ENCODE results near the gene MTA3.
A peak's percentile ranks its signal among the peaks of the same experiment; 100 is the strongest.
"Not testable (repeated sequence)": the region's sequence is repeated elsewhere in the genome, so short reads cannot be mapped to it uniquely, and the experiment has no call there.

MTA3 gene

GRCh38 chr2:42567806-42568400, 529 bp upstream of the MTA3 start:
- DNase-seq, result peak; percentile 52

DNA sequence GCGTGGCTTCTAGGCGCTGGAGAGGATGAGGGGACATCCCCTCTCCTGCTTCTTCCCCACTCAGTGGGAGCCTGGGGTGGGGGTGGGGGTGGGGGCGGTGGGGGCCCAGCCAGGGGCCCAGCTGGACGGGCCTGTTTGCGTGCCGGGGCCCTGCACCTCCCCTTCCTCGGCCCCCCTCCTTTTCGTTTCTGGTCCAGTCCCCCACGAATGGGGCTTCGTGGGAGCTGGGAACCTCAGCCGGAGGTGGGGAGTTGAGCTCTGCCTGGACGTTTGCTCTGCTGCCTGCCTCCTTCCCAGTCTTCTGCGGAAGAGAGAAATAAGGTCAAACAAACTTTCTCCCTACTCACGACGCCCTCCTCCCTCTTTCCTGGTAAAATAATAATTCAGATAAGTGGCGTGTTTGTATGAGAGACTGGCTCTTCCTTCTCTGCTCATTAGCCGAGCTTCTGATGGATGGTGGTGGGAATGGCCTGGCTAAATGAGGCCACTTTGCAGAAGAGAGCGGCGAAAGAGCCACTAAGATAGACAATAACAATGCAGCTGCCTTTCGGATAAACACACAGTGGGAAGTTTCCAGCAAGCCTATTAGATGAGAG, 782 bp downstream of the MTA3 start:
- peak; percentile 40 for DNase-seq

- no peak for DNase-seq
Observed at GRCh38 chr2:42569883-42570282, 1.5 kb downstream of the MTA3 start.

DNA sequence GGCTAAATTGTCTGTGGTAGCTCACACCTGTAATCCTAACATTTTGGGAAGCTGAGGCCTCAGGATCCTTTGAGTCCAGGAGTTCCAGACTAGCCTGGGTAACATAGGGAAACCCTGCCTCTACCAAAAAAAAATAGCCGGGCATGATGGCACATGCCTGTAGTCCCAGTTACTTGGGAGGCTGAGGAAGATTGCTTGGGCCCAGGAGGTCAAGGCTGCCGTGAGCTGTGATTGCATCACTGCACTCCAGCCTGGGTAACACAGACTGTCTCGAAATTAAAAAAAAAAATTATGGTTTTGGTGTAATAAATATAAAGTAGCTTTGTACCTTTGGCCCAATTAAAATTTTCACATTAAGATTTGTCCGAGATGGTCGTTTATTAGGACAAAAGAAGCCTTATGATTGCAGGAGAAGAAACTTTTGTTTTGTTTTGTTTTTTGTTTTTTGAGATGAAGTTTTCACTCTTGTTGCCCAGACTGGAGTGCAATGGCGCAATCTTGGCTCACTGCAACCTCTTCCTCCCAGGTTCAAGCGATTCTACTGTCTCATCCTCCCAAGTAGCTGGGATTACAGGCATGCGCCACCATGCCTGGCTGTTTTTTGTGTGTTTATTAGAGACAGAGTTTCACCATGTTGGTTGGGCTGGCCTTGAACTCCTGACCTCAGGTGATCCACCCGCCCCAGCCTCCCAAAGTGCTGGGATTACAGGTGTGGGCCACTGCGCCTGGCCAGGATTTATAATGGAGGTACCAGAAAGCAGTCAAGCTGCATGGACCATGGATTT, 4.1 kb downstream of the MTA3 start:
- no peak for DNase-seq

DNA sequence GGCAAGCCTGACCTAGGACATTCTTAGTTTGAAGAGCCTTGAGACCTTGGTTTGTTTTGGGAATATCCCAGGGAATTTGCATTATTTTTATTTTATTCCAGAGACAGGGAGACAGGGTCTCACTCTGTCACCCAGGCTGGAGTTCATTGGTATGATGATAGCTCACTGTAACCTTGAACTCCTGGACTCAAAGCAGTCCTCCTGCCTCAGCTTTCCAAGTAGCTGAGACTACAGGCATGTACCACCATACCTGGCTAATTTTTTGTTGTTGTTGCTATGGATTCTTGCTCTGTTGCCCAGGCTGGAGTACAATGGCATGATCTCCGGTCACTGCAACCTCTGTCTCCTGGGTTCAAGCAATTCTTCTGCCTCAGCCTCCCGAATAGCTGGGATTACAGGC, 4.8 kb downstream of the MTA3 start:
- DNase-seq, result no peak

- no peak for DNase-seq
Observed at GRCh38 chr2:42575458-42576064, 7.1 kb downstream of the MTA3 start.

DNA sequence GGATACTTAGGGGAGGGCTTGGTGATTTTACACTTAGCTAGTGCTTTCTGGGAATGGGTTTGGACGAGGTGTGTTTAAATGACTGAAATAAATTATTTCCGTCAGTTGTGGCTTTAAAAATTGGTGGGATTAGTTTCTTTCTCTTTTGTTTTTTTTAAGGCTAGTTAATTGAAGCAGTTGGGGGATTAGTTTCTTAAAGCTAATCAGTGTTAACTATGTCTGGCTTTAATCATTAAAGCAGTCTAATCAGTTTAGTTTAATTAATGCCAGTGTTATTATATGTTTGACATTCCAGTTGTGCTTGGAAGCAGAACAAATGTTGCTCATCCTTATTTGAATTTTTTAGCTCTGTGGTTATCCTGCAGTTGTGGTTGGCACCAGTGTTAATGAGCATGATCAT, 10.2 kb downstream of the MTA3 start:
- no peak for DNase-seq

GRCh38 chr2:42581257-42581656, 12.8 kb downstream of the MTA3 start:
- no peak for DNase-seq

DNA sequence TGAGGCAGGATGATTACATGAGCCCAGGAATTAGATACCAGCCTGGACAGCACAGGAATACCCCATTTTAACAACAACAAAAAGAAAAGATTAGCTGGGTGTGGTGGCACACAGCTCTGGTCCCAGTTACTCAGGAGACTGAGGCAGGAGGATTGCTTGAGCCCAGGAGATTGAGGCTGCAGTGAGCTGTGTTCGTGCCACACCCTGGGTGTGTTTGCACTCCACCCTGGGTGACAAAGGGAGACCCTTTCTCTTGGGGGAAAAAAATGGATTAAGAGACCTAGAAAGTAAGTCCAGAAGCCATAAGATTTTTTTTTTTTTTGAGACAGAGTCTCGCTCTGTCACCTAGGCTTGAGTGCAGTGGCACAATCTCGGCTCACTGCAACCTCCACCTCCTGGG, 16.2 kb downstream of the MTA3 start:
- DNase-seq, result not testable (repeated sequence)

DNA sequence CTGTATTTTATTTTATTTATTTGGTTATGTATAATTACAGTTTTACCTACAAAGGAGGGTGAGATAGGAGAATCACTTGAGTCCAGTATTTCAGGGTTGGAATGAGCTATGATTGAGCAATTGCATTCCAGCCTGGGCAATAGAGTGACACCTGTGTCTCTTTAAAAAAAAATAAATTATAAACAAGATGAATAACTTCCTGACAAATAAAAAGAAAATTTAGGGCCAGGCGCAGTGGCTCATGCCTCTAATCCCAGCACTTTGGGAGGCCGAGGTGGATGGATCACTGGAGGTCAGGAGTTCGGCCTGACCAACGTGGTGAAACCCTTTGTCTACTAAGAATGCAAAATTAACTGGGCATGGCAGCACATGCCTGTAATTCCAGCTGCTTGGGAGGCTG, 17.3 kb downstream of the MTA3 start:
- DNase-seq, result no peak

GRCh38 chr2:42587526-42588117, 19.2 kb downstream of the MTA3 start:
- no peak for DNase-seq

- no peak for DNase-seq
Observed at GRCh38 chr2:42588121-42588520, 19.7 kb downstream of the MTA3 start.

DNA sequence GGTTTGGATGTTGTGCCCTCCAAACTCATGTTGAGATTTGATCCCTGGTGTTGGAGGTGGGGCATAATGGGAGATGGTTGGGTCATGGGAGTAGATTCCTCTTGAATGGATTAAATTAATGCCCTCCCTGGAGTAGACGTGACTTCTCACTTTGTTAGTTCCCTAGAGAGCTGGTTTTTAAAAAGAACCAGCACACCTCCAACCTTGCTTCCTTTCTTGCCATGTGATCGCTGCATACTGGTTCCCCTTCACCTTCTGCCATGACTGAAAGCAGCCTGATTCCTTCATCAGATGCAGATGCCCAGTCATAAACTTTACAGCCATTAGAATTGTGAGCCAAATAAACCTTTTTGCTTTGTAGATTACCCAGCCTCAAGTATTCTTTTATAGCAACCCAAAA, 21.7 kb downstream of the MTA3 start:
- DNase-seq, result no peak

DNA sequence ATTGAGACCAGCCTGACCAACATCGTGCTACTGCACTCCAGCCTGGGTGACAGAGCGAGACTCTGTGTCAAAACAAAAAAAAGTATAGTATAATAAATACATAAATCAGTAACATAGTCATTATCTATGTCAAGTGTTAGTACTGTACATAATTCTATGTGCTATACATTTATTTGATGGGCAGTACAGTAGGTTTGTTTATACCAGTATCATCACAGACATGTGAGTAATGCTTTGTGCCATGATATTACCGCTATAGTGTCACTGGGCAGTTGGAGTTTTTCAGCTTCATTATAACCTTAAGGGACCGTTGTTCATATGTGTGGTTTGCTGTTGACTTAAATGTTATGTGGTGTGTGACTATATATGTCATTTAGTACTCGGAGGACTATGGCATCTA, 24.9 kb downstream of the MTA3 start:
- no peak for DNase-seq

DNA sequence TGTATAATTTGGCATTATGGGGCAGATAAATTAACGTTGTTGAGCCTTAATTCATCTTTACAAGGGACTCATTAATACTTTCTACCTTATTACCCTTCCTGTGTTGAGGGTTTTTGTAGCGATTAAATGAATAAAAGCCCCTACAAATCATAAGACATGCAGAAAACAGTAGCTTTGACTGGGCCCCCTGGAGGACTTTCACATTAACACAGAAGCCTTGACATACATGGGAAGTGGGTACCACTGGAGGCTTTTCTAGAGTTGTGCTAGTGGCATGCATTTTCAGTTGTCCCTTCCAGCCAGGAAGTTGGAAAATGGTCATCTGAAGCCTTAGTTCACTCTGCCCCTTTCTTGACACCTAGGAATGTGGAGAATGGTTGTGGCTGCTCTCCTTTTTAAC, 30.2 kb downstream of the MTA3 start:
- DNase-seq, result no peak

- no peak for DNase-seq
Observed at GRCh38 chr2:42601076-42601475, 32.6 kb downstream of the MTA3 start.

GRCh38 chr2:42602218-42602875, 33.9 kb downstream of the MTA3 start:
- peak; percentile 39 for DNase-seq

DNA sequence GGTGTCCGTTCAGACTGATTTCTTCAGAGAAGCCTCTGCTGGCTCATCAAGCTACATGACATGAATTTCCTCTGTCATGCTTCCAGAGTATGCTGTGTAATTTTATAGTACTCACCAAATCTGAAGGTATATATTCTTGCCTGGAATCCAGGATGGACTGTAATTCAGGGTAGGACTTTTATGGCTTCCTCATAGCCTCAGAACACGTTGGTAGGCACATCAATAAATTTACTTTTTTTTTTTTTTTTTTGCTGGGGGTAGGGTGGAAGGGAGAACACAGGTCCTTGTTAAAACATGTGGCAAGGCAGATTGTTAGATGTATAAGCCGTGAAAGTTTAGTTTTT, 34.4 kb downstream of the MTA3 start:
- no peak for DNase-seq

DNA sequence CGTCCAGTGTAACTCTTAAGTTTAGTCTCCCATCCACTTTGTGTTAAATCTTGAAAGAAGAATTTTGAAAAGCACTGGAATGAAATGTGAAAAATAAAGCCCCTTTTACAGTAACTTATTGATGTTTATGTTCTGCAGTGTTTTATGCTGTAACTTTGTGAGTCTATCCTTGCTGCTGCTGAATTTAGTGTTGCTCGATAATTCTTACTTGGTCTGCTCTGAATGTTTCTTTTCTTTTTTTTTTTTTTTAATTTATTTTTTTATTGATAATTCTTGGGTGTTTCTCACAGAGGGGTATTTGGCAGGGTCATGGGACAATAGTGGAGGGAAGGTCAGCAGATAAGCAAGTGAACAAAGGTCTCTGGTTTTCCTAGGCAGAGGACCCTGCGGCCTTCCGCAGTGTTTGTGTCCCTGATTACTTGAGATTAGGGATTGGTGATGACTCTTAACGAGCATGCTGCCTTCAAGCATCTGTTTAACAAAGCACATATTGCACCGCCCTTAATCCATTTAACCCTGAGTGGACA, 36.0 kb downstream of the MTA3 start:
- DNase-seq, result not testable (repeated sequence)

GRCh38 chr2:42606166-42606565, 37.7 kb downstream of the MTA3 start:
- DNase-seq, result not testable (repeated sequence)

DNA sequence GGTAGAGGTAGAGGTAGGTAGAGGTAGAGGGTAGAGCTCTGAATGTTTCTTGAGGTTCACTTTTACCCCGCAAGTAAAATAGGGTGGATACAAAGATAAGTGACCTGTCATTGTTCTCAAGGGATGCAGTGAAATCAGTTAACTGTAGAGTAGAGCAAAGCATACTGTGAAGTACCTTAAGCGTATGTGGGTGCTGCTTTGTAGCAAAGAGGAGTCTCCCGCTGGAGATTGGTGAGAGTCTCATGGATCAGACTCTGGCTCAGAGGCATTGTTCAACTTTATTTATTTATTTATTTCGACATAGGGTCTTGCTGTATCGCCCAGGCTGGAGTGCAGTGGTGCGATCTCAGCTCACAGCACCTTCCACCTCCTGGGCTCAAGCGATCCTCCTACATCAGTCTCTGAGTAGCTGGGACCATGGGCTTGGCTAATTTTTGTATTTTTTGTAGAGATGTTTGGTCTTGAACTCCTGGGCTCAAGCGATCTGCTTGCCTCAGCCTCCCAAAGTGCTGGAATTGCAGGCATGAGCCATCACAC, 38.7 kb downstream of the MTA3 start:
- DNase-seq, result no peak

DNA sequence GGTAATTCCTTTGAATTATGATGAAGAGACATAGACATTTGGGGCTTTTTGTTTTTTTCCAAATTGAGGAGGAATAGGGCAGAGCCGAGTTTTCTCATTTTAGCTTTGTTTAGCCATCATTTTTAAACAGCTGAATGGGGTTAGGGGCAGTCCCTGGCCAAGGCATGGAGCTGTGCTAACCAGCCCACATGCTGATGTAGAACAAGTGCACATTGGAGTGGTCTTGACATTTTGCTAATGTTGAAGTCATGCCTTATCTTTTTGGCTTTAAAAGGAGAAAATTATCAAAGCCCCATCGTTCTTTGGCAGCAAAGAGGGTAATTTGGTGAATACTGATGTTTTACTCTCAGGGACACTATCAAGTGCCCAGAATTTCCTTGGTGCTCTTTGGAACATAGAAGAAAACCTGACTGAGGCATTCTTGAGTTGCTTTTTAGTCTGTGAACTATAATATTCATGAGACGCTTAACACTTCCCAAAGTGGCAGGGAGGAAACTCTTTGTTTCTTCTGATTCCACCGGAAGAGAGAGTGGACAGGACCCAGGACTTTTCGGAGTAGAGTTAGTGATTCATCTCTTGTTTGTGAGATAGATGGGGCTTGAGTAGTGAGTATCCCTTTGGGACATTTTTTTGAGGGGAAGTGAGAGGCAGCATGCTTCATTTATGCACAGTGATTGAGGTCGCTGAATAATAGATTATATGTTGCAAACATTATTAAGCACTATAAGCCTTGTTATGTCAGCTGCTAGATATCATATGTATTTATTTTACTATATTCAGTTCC, 45.0 kb downstream of the MTA3 start:
- no peak for DNase-seq
